Measurements from ENCODE around the gene SLC25A39. TPM values are rescaled to one million over a fixed set of nuclear protein-coding genes. Genes with fewer than 3 reads are reported as not detected.

SLC25A39 gene
- total RNA-seq, 1 donor from 2014 or later: 80.6 TPM

DNA sequence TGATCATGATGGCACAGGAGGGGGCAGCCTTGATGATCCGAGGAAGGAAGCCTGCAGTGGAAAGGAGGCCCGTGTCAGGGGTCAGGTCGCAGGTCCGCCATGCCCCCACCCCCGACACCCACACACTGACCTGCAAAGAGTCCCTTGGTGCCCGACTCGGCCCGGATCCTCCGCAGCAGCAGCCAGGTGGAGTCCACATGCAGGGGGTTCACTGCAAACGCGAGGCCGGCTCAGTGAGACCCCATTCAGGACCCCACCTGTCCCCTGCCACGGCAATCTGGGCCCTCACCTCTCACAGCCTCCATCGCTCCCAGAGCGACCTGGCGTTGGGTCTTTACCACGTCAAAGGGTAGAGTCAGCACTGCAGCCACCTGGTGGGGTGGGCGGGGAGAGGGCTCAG, 4.6 kb downstream of the SLC25A39 start:
- H3K9ac ChIP-seq (ENCODE audit: low read length): no peak overlapping the region
- Mint-ChIP-seq H3K4me1 (ENCODE audit: low read depth, unreplicated experiment) (no peaks in the 10 kb centered on the region), H3K27ac (ENCODE audit: unreplicated experiment) (no peak overlapping the region), H3K27me3 (ENCODE audit: low read depth, unreplicated experiment) (peaks cover 22% of the 10 kb centered on the region), H3K4me3 (ENCODE audit: unreplicated experiment) (no peak overlapping the region), H3K36me3 (ENCODE audit: low read depth, unreplicated experiment) (peaks cover 12% of the 10 kb centered on the region), H3K9me3 (ENCODE audit: unreplicated experiment) (peaks cover 4% of the 10 kb centered on the region)
- no peak for FAIRE-seq
- no peak overlapping the region for H2AFZ ChIP-seq (ENCODE audit: low read depth, low read length)
- peaks cover 6% of the 10 kb centered on the region for H3K36me3 ChIP-seq (ENCODE audit: insufficient read depth, low read length)
- no peaks in the 10 kb centered on the region for H3K9me3 ChIP-seq (ENCODE audit: insufficient read depth, low read depth, low read length)
- DNase-seq (ENCODE audit: low read depth): no peak
- H4K20me1 ChIP-seq (ENCODE audit: insufficient read depth, low read length): peaks cover 31% of the 10 kb centered on the region
- no peak overlapping the region for H3K27ac ChIP-seq (ENCODE audit: low read depth, low read length)
- H3K4me2 ChIP-seq (ENCODE audit: low read length): no peak overlapping the region
- TF ChIP-seq, protein P1, sequence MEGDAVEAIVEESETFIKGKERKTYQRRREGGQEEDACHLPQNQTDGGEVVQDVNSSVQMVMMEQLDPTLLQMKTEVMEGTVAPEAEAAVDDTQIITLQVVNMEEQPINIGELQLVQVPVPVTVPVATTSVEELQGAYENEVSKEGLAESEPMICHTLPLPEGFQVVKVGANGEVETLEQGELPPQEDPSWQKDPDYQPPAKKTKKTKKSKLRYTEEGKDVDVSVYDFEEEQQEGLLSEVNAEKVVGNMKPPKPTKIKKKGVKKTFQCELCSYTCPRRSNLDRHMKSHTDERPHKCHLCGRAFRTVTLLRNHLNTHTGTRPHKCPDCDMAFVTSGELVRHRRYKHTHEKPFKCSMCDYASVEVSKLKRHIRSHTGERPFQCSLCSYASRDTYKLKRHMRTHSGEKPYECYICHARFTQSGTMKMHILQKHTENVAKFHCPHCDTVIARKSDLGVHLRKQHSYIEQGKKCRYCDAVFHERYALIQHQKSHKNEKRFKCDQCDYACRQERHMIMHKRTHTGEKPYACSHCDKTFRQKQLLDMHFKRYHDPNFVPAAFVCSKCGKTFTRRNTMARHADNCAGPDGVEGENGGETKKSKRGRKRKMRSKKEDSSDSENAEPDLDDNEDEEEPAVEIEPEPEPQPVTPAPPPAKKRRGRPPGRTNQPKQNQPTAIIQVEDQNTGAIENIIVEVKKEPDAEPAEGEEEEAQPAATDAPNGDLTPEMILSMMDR (IDR thresholded peaks at IDR 0.05; ENCODE audit: insufficient read depth, low read depth, low read length): no peak
- no peak for TF ChIP-seq EZH2 (IDR thresholded peaks at IDR 0.05; ENCODE audit: insufficient read depth, low read length)
- peaks cover 19% of the 10 kb centered on the region for H3K79me2 ChIP-seq (ENCODE audit: insufficient read depth, low read length)
- H3K27me3 ChIP-seq (ENCODE audit: insufficient read depth, low read length): peaks cover 19% of the 10 kb centered on the region
- peaks cover 5% of the 10 kb centered on the region for H3K4me1 ChIP-seq (ENCODE audit: insufficient read depth, low read length)
- H3K4me3 ChIP-seq (ENCODE audit: insufficient read depth, low read depth, low read length): no peak overlapping the region

DNA sequence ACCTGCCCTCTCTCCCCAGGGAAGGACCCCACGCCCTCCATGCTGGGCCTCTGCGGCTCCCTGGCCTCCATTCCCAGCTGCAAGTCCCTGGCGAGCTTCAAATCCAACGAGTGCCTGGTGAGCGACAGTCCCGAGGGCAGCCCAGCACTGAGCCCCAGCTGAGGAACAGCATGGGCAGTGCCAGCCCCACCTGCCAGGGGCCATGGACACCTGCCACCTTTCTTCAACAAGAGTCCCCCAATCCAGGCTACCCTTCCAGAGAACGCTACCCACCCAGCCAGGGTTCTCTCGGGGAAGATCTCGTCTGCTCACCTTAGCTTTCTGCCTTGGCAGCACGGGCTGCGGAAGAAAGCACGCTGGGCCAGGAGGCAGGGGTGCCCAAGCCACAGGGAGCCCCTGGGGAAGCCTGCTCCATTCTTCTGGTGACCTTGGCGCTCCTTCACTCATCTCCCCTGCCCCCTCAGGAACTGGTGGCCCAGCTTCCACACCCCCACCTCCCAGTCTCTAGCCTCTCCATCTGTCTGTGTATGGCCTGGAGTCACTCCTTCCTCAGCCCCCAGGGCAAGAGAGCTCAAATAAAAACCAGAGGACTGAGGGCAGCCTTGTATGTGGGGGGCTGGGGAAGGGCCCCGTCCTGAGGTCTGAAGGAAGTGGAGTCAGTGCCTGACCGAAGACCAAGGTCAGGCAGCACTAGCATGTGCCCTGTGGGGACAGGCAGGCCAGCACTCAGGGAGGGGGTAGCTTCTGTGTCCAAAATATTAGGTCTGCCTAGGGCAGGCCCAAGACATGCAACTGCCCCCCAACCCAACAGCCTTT, 6.3 kb downstream of the SLC25A39 start:
- H3K36me3 Mint-ChIP-seq (ENCODE audit: low read depth, unreplicated experiment): peaks cover 12% of the 10 kb centered on the region
- TF ChIP-seq EZH2 (IDR thresholded peaks at IDR 0.05; ENCODE audit: insufficient read depth, low read length): no peak
- TF ChIP-seq, protein P1 (IDR thresholded peaks at IDR 0.05; ENCODE audit: insufficient read depth, low read depth, low read length): no peak
- H3K27me3 ChIP-seq (ENCODE audit: insufficient read depth, low read length): peaks cover 29% of the 10 kb centered on the region
- H3K4me3 ChIP-seq (ENCODE audit: insufficient read depth, low read depth, low read length): no peak overlapping the region
- H3K9ac ChIP-seq (ENCODE audit: low read length): no peak overlapping the region
- no peaks in the 10 kb centered on the region for H3K4me1 ChIP-seq (ENCODE audit: insufficient read depth, low read length)
- peaks cover 4% of the 10 kb centered on the region for H3K9me3 Mint-ChIP-seq (ENCODE audit: unreplicated experiment)
- H3K27ac Mint-ChIP-seq (ENCODE audit: unreplicated experiment): no peak overlapping the region
- FAIRE-seq (no peak), DNase-seq (ENCODE audit: low read depth) (no peak)
- no peaks in the 10 kb centered on the region for H3K4me1 Mint-ChIP-seq (ENCODE audit: low read depth, unreplicated experiment)
- H2AFZ ChIP-seq (ENCODE audit: low read depth, low read length): no peak overlapping the region
- no peaks in the 10 kb centered on the region for H3K9me3 ChIP-seq (ENCODE audit: insufficient read depth, low read depth, low read length)
- no peak overlapping the region for H3K27ac ChIP-seq (ENCODE audit: low read depth, low read length)
- H3K36me3 ChIP-seq (ENCODE audit: insufficient read depth, low read length): peaks cover 6% of the 10 kb centered on the region
- H3K4me3 Mint-ChIP-seq (ENCODE audit: unreplicated experiment): no peak overlapping the region
- peaks cover 4% of the 10 kb centered on the region for H3K79me2 ChIP-seq (ENCODE audit: insufficient read depth, low read length)
- peaks cover 30% of the 10 kb centered on the region for H3K27me3 Mint-ChIP-seq (ENCODE audit: low read depth, unreplicated experiment)
- H3K4me2 ChIP-seq (ENCODE audit: low read length): no peak overlapping the region
- H4K20me1 ChIP-seq (ENCODE audit: insufficient read depth, low read length): peaks cover 31% of the 10 kb centered on the region

DNA sequence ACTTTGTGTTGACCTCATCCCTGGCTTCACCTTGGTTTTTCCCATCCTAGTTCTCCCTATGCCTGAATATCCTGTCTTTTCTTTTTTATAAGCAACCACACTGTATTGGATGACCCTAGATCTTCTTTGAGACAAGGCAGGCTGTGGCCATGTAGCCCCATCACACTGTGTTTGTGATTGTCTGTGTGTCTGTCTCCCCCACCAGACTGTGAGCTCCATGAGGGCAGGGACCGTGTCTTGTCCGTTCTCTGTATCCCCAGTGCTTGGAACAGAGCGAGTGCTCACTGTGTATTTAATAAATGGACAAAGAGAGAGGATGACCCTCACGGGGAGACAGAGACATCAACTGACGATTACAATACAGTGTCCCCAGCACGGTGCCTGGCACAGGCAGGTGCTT, 7.1 kb downstream of the SLC25A39 start:
- H3K4me1 ChIP-seq (ENCODE audit: insufficient read depth, low read length): no peaks in the 10 kb centered on the region
- no peak overlapping the region for H3K4me3 ChIP-seq (ENCODE audit: insufficient read depth, low read depth, low read length)
- H3K36me3 ChIP-seq (ENCODE audit: insufficient read depth, low read length): peaks cover 6% of the 10 kb centered on the region
- Mint-ChIP-seq H3K27me3 (ENCODE audit: low read depth, unreplicated experiment) (peaks cover 34% of the 10 kb centered on the region), H3K4me3 (ENCODE audit: unreplicated experiment) (peak overlapping the region; percentile 71), H3K27ac (ENCODE audit: unreplicated experiment) (no peak overlapping the region), H3K9me3 (ENCODE audit: unreplicated experiment) (peaks cover 4% of the 10 kb centered on the region), H3K36me3 (ENCODE audit: low read depth, unreplicated experiment) (peaks cover 12% of the 10 kb centered on the region), H3K4me1 (ENCODE audit: low read depth, unreplicated experiment) (no peaks in the 10 kb centered on the region)
- no peak for TF ChIP-seq EZH2 (IDR thresholded peaks at IDR 0.05; ENCODE audit: insufficient read depth, low read length)
- TF ChIP-seq, protein P1 (IDR thresholded peaks at IDR 0.05; ENCODE audit: insufficient read depth, low read depth, low read length): no peak
- H2AFZ ChIP-seq (ENCODE audit: low read depth, low read length): no peak overlapping the region
- DNase-seq (ENCODE audit: low read depth) (no peak), FAIRE-seq (no peak)
- peaks cover 30% of the 10 kb centered on the region for H4K20me1 ChIP-seq (ENCODE audit: insufficient read depth, low read length)
- no peaks in the 10 kb centered on the region for H3K9me3 ChIP-seq (ENCODE audit: insufficient read depth, low read depth, low read length)
- no peak overlapping the region for H3K27ac ChIP-seq (ENCODE audit: low read depth, low read length)
- peaks cover 29% of the 10 kb centered on the region for H3K27me3 ChIP-seq (ENCODE audit: insufficient read depth, low read length)
- no peak overlapping the region for H3K4me2 ChIP-seq (ENCODE audit: low read length)
- peaks cover 3% of the 10 kb centered on the region for H3K79me2 ChIP-seq (ENCODE audit: insufficient read depth, low read length)
- no peak overlapping the region for H3K9ac ChIP-seq (ENCODE audit: low read length)
